ENCODE results near the gene SHFL. TPM values are rescaled to one million over a fixed set of nuclear protein-coding genes. Genes with fewer than 3 reads are reported as not detected.

SHFL gene
- total RNA-seq, 4 donors from 2014 or later: 2.2 to 11.2 (median 2.8) TPM

- H3K9me3 ChIP-seq: no peaks in the 10 kb centered on the region
Measured at GRCh38 chr19:10133596-10133995, 47.5 kb downstream of the SHFL start.

DNA sequence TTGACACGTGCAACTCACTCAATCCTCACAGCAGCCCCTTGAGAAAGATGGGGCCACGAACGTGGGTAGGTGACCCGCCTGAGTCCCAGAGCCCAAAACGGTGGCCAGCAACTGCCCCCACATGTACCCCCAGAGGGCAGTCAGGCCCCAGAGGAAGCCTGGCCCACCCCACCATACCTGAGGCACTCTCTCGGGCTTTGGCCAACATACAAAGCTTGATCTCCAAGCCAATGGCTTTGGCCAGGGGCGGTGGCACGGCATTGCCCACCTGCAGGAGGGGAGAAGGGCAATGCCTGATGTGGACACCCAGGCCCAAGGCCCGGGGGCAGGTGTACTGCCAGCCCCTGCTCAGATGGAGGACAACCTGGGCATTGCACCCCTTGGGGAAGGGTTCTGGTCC is 47.9 kb downstream of the SHFL start:
- H3K9me3 ChIP-seq: no peaks in the 10 kb centered on the region
- no peak for TF ChIP-seq CTCF (IDR thresholded peaks at IDR 0.05 in 4 of 5, conservative IDR thresholded peaks at IDR 0.05 in 1 of 5)
- no peak for TF ChIP-seq POLR2A (IDR thresholded peaks at IDR 0.05)
- no peak for DNase-seq
- H3K27me3 ChIP-seq: no peaks in the 10 kb centered on the region
- H3K36me3 ChIP-seq: peaks cover 0 to 24% of the 10 kb centered on the region in 2 donors
- intact Hi-C loops (cut with DNase I; ENCODE audit: low total_unique reads): no loop called here
- H3K4me3 ChIP-seq: no peak overlapping the region
- in situ Hi-C loops (cut with MboI; ENCODE audit: low sequenced_read_pairs in 4 of 4): no loop called here
- no peaks in the 10 kb centered on the region for H3K4me1 ChIP-seq
- ATAC-seq: no peak
- no peak overlapping the region for H3K27ac ChIP-seq

More at GRCh38 chr19:10133596-10133995, 47.5 kb downstream of the SHFL start:
- Histone ChIP-seq H3K4me1 (no peaks in the 10 kb centered on the region), H3K4me3 (no peak overlapping the region), H3K27me3 (no peaks in the 10 kb centered on the region), H3K27ac (no peak overlapping the region), H3K36me3 (peaks cover 0 to 24% of the 10 kb centered on the region in 2 donors)
- DNase-seq (no peak), ATAC-seq (no peak)
- intact Hi-C loops (cut with DNase I; ENCODE audit: low total_unique reads) (no loop called here), in situ Hi-C loops (cut with MboI; ENCODE audit: low sequenced_read_pairs in 4 of 4) (no loop called here)
- TF ChIP-seq POLR2A (IDR thresholded peaks at IDR 0.05): no peak
- no peak for TF ChIP-seq CTCF (IDR thresholded peaks at IDR 0.05 in 4 of 5, conservative IDR thresholded peaks at IDR 0.05 in 1 of 5)

DNA sequence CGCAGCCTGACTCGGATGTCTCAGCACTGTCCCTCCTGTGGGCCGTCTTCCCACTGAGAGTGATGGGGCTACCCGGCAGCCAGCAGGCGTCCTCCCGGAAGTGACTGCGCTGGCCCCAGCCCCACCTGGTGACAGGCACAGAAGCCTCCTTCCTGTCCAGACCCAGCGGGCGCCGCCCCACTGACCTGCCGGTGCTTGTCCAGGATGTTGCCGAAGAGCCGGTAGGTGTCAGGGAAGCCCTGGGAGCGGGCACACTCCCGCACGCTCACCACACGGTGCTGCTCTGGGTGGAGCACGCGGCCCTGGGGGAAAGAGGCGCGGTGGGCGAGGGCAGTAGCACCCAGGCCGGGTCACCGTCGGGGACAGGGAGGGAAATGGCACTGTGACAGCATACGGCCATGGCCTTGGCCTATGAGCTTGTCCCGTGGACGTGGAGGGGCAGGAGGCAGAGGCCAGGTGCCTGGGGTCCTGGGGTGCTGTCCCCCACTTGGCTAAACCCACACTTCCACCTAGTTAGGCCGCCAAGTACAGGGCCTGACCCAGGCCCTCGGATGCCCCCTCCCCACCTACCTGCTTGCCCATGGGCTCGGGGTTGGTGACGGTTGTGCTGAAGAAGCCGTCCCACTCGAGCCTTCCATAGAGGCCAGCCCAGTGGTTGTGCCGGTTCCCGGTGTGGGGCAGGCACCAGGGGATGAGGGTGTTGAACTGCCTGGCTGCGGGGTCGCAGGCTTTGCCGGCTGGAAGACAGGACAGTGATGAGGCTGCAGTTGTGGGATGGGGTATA is 49.6 kb downstream of the SHFL start:
- Histone ChIP-seq H3K9me3 (no peaks in the 10 kb centered on the region), H3K36me3 (peaks cover 0 to 37% of the 10 kb centered on the region in 2 donors), H3K4me3 (no peak overlapping the region), H3K27ac (no peak overlapping the region), H3K4me1 (no peaks in the 10 kb centered on the region), H3K27me3 (no peaks in the 10 kb centered on the region)
- ATAC-seq: no peak
- intact Hi-C loops (cut with DNase I; ENCODE audit: low total_unique reads): no loop called here
- TF ChIP-seq CTCF (IDR thresholded peaks at IDR 0.05 in 4 of 5, conservative IDR thresholded peaks at IDR 0.05 in 1 of 5) (no peak), POLR2A (IDR thresholded peaks at IDR 0.05) (no peak)
- in situ Hi-C loops (cut with MboI; ENCODE audit: low sequenced_read_pairs in 4 of 4): no loop called here
- no peak for DNase-seq

DNA sequence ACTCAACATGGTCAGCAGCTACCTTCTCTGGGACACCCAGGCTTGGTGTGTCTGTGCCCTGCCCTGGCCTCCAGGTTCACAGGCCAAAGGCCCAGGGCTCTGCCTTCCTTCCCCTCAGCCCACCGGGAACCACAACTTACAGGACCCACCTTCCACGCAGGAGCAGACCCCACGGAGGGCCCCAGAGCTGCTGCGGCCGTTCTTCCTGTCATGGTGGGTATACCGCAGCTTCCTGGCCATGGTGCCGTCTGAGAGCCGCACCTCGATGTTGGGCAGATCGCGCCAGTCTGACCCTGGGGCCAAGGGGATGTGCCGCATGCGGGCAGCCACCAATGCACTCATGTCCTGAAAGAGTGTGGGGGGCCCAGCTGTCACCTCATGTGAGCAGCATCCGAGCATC is 50.8 kb downstream of the SHFL start:
- Histone ChIP-seq H3K27ac (no peak overlapping the region), H3K27me3 (no peaks in the 10 kb centered on the region), H3K4me1 (no peaks in the 10 kb centered on the region), H3K4me3 (no peak overlapping the region), H3K36me3 (peaks cover 0 to 49% of the 10 kb centered on the region in 2 donors), H3K9me3 (no peaks in the 10 kb centered on the region)
- intact Hi-C loops (cut with DNase I; ENCODE audit: low total_unique reads): no loop called here
- TF ChIP-seq CTCF (IDR thresholded peaks at IDR 0.05 in 4 of 5, conservative IDR thresholded peaks at IDR 0.05 in 1 of 5) (no peak), POLR2A (IDR thresholded peaks at IDR 0.05) (no peak)
- ATAC-seq (no peak), DNase-seq (no peak)
- in situ Hi-C loops (cut with MboI; ENCODE audit: low sequenced_read_pairs in 4 of 4): no loop called here

Measured in gastrocnemius medialis (tissue), 4 donors.